ENCODE results near the gene COL4A6. TPM values are rescaled to one million over a fixed set of nuclear protein-coding genes. Genes with fewer than 3 reads are reported as not detected.

Gene COL4A6
- total RNA-seq, 1 donor from 2014 or later = 40.5 TPM

GRCh38 chrX:108121291-108121690 is 316.9 kb downstream of the COL4A6 start:
- peaks cover 9% of the 10 kb centered on the region for H3F3A ChIP-seq (ENCODE audit: low read depth)
- TF ChIP-seq EZH2 (IDR thresholded peaks at IDR 0.05) (no peak), EZH2phosphoT487 (IDR thresholded peaks at IDR 0.05) (no peak)
- TF ChIP-seq, protein P1, sequence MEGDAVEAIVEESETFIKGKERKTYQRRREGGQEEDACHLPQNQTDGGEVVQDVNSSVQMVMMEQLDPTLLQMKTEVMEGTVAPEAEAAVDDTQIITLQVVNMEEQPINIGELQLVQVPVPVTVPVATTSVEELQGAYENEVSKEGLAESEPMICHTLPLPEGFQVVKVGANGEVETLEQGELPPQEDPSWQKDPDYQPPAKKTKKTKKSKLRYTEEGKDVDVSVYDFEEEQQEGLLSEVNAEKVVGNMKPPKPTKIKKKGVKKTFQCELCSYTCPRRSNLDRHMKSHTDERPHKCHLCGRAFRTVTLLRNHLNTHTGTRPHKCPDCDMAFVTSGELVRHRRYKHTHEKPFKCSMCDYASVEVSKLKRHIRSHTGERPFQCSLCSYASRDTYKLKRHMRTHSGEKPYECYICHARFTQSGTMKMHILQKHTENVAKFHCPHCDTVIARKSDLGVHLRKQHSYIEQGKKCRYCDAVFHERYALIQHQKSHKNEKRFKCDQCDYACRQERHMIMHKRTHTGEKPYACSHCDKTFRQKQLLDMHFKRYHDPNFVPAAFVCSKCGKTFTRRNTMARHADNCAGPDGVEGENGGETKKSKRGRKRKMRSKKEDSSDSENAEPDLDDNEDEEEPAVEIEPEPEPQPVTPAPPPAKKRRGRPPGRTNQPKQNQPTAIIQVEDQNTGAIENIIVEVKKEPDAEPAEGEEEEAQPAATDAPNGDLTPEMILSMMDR (IDR thresholded peaks at IDR 0.05) = no peak
- no peak overlapping the region for H3K4me2 ChIP-seq
- no peaks in the 10 kb centered on the region for H4K20me1 ChIP-seq (ENCODE audit: low read depth)
- H2AFZ ChIP-seq (replicated peaks) = no peak overlapping the region
- no peaks in the 10 kb centered on the region for H3K36me3 Mint-ChIP-seq
- no peaks in the 10 kb centered on the region for H3K9me3 Mint-ChIP-seq
- no peak overlapping the region for H3K4me3 Mint-ChIP-seq
- no peaks in the 10 kb centered on the region for H3K27me3 Mint-ChIP-seq (ENCODE audit: insufficient read depth, low read depth)
- H3K27me3 ChIP-seq = no peaks in the 10 kb centered on the region
- H3K79me2 ChIP-seq (ENCODE audit: low read depth) = no peaks in the 10 kb centered on the region
- H3K36me3 ChIP-seq = no peaks in the 10 kb centered on the region
- H3K4me1 Mint-ChIP-seq = peaks cover 20% of the 10 kb centered on the region
- H3K27ac ChIP-seq = no peak overlapping the region
- H3K4me1 ChIP-seq = peaks cover 31% of the 10 kb centered on the region
- H3K4me3 ChIP-seq = no peak overlapping the region
- no peak overlapping the region for H3K27ac Mint-ChIP-seq
- DNase-seq (ENCODE audit: low spot score) = no peak
- no peak overlapping the region for H3K9ac ChIP-seq
- H3K9me3 ChIP-seq (ENCODE audit: low read depth) = peaks cover 3% of the 10 kb centered on the region

GRCh38 chrX:108117988-108118387 is 320.2 kb downstream of the COL4A6 start:
- no peaks in the 10 kb centered on the region for H4K20me1 ChIP-seq (ENCODE audit: low read depth)
- no peak overlapping the region for H3K4me3 ChIP-seq
- peaks cover 22% of the 10 kb centered on the region for H3K4me1 ChIP-seq
- no peak overlapping the region for H3K4me2 ChIP-seq
- no peaks in the 10 kb centered on the region for H3K27me3 ChIP-seq
- no peak overlapping the region for H3K9ac ChIP-seq
- no peak overlapping the region for H3K27ac ChIP-seq
- Mint-ChIP-seq H3K9me3 (no peaks in the 10 kb centered on the region), H3K27me3 (ENCODE audit: insufficient read depth, low read depth) (no peaks in the 10 kb centered on the region), H3K4me3 (no peak overlapping the region), H3K4me1 (peaks cover 12% of the 10 kb centered on the region), H3K36me3 (no peaks in the 10 kb centered on the region), H3K27ac (no peak overlapping the region)
- H3K79me2 ChIP-seq (ENCODE audit: low read depth) = no peaks in the 10 kb centered on the region
- no peaks in the 10 kb centered on the region for H3K36me3 ChIP-seq
- H3F3A ChIP-seq (ENCODE audit: low read depth) = no peaks in the 10 kb centered on the region
- no peak overlapping the region for H2AFZ ChIP-seq (replicated peaks)
- H3K9me3 ChIP-seq (ENCODE audit: low read depth) = no peaks in the 10 kb centered on the region
- no peak for TF ChIP-seq EZH2 (IDR thresholded peaks at IDR 0.05)
- TF ChIP-seq, protein P1 (IDR thresholded peaks at IDR 0.05) = no peak
- no peak for TF ChIP-seq EZH2phosphoT487 (IDR thresholded peaks at IDR 0.05)
- no peak for DNase-seq (ENCODE audit: low spot score)

DNA sequence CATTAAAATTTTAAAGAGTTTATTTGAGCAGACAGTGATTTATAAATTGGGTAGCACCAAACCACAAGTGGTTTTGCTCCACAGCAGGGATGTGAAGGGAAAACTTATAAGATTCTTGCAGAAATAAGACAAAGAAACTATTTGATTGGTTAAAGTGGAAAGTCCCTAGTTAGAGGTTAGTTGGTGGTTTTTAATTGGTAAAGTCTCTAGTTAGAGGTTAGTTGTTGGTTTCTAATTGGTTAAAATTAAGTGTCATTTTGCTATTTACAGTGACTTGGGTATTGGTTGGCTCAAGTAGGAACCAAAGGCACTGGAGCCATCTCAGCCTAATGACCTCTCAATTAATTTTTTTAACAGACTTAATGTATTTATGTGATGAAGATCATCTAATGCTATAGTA is 323.7 kb downstream of the COL4A6 start:
- Histone ChIP-seq H3F3A (ENCODE audit: low read depth) (no peaks in the 10 kb centered on the region), H3K4me1 (no peaks in the 10 kb centered on the region), H4K20me1 (ENCODE audit: low read depth) (no peaks in the 10 kb centered on the region), H3K4me2 (no peak overlapping the region), H3K9ac (no peak overlapping the region), H2AFZ (replicated peaks) (no peak overlapping the region), H3K27ac (no peak overlapping the region), H3K9me3 (ENCODE audit: low read depth) (no peaks in the 10 kb centered on the region), H3K4me3 (no peak overlapping the region), H3K79me2 (ENCODE audit: low read depth) (no peaks in the 10 kb centered on the region), H3K27me3 (no peaks in the 10 kb centered on the region), H3K36me3 (no peaks in the 10 kb centered on the region)
- no peak overlapping the region for H3K4me3 Mint-ChIP-seq
- peaks cover 4% of the 10 kb centered on the region for H3K9me3 Mint-ChIP-seq
- no peak for DNase-seq (ENCODE audit: low spot score)
- no peak overlapping the region for H3K27ac Mint-ChIP-seq
- no peaks in the 10 kb centered on the region for H3K4me1 Mint-ChIP-seq
- H3K27me3 Mint-ChIP-seq (ENCODE audit: insufficient read depth, low read depth) = peaks cover 2% of the 10 kb centered on the region
- TF ChIP-seq EZH2 (IDR thresholded peaks at IDR 0.05) = no peak
- TF ChIP-seq EZH2phosphoT487 (IDR thresholded peaks at IDR 0.05) = no peak
- TF ChIP-seq, protein P1 (IDR thresholded peaks at IDR 0.05) = no peak
- no peaks in the 10 kb centered on the region for H3K36me3 Mint-ChIP-seq

Other genes with a start within 250 kb of the COL4A6 start
- 104 and 115 TPM in 2 replicates for gene COL4A5, start 1.4 kb upstream of the COL4A6 start, total RNA-seq (ENCODE audit: low replicate concordance)

Data from neural progenitor cell (in vitro differentiated cells).